ENCODE measurements around the gene CAMK2D.

DNA sequence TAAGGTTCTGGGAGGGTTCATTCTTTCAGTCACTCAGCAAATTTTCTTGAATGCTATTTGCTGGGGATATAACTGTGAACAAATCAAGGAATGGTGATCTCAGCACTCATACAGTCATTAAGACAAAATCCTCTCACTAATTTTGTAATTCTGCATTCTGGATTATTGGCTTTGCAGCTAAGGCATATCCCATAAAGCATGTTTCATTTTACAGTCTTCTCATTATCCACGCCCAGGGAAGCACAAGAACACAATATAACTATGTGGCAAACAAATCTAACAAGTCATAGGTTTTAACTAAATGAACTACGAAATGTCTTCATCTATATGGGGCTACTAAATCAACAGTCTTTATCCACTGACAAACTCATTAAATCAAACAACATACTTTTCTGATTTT lies 139.9 kb downstream of the CAMK2D start:
- TF ChIP-seq, protein P1, sequence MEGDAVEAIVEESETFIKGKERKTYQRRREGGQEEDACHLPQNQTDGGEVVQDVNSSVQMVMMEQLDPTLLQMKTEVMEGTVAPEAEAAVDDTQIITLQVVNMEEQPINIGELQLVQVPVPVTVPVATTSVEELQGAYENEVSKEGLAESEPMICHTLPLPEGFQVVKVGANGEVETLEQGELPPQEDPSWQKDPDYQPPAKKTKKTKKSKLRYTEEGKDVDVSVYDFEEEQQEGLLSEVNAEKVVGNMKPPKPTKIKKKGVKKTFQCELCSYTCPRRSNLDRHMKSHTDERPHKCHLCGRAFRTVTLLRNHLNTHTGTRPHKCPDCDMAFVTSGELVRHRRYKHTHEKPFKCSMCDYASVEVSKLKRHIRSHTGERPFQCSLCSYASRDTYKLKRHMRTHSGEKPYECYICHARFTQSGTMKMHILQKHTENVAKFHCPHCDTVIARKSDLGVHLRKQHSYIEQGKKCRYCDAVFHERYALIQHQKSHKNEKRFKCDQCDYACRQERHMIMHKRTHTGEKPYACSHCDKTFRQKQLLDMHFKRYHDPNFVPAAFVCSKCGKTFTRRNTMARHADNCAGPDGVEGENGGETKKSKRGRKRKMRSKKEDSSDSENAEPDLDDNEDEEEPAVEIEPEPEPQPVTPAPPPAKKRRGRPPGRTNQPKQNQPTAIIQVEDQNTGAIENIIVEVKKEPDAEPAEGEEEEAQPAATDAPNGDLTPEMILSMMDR (conservative IDR thresholded peaks at IDR 0.05; ENCODE audit: low read depth, low read length): no peak
- no peak for TF ChIP-seq EZH2 (IDR thresholded peaks at IDR 0.05; ENCODE audit: low read length, unreplicated experiment)
